Epidermal melanocyte (primary cell): ENCODE data around the gene AMOTL2.

Experiments used
- DNase-seq: peaks from one replicate; pipeline ENCODE4 v3.0.0; 2011; ENCODE audit warnings: low spot score; ENCODE audit not compliant: insufficient read length

Gene AMOTL2

GRCh38 chr3:134353831-134354611, 20.2 kb downstream of the AMOTL2 start:
- DNase-seq = no peak

GRCh38 chr3:134353171-134353825, 20.9 kb downstream of the AMOTL2 start:
- no peak for DNase-seq

- no peak for DNase-seq
These were observed 22.1 kb downstream of the AMOTL2 start for GRCh38 chr3:134352031-134352671.

- DNase-seq = no peak
These were observed 22.8 kb downstream of the AMOTL2 start for GRCh38 chr3:134351427-134351826.

- DNase-seq = no peak
These were observed 23.4 kb downstream of the AMOTL2 start for GRCh38 chr3:134350861-134351311.

GRCh38 chr3:134350266-134350665, 24.0 kb downstream of the AMOTL2 start:
- DNase-seq = no peak

- no peak for DNase-seq
These were observed 25.7 kb downstream of the AMOTL2 start for GRCh38 chr3:134348524-134348923.

- DNase-seq = no peak
These were observed 26.7 kb downstream of the AMOTL2 start for GRCh38 chr3:134347551-134347950.

- DNase-seq = no peak
These were observed 27.5 kb downstream of the AMOTL2 start for GRCh38 chr3:134346744-134347143.

- no peak for DNase-seq
These were observed 29.0 kb downstream of the AMOTL2 start for GRCh38 chr3:134345202-134345601.

GRCh38 chr3:134344560-134344959, 29.7 kb downstream of the AMOTL2 start:
- DNase-seq = no peak

GRCh38 chr3:134342259-134342658, 32.0 kb downstream of the AMOTL2 start:
- DNase-seq = no peak

- DNase-seq = no peak
These were observed 32.9 kb downstream of the AMOTL2 start for GRCh38 chr3:134341389-134341788.

GRCh38 chr3:134340982-134341365, 33.3 kb downstream of the AMOTL2 start:
- DNase-seq = no peak

GRCh38 chr3:134340362-134340981, 33.8 kb downstream of the AMOTL2 start:
- no peak for DNase-seq

- DNase-seq = no peak
These were observed 34.3 kb downstream of the AMOTL2 start for GRCh38 chr3:134339913-134340312.

- no peak for DNase-seq
These were observed 34.9 kb downstream of the AMOTL2 start for GRCh38 chr3:134339331-134339730.

GRCh38 chr3:134338516-134339261, 35.6 kb downstream of the AMOTL2 start:
- DNase-seq = no peak

GRCh38 chr3:134338201-134338512, 36.1 kb downstream of the AMOTL2 start:
- DNase-seq = no peak

- no peak for DNase-seq
These were observed 36.6 kb downstream of the AMOTL2 start for GRCh38 chr3:134337511-134338200.

- DNase-seq = no peak
These were observed 37.2 kb downstream of the AMOTL2 start for GRCh38 chr3:134337071-134337482.
